ENCODE data around the gene OR5AU1. TPM values are rescaled to one million over a fixed set of nuclear protein-coding genes. Genes with fewer than 3 reads are reported as not detected.
"Not testable (repeated sequence)": the region's sequence is repeated elsewhere in the genome, so short reads cannot be mapped to it uniquely, and the experiment has no call there.

Gene OR5AU1
- total RNA-seq, 2 experiments from 2014 or later = 0.07 TPM; not detected in 1

GRCh38 chr14:21163871-21164291, 8.0 kb upstream of the OR5AU1 start:
- peaks cover 5% of the 10 kb centered on the region for H3K27me3 Mint-ChIP-seq
- CTCF ChIA-PET = no interaction called here
- no peak overlapping the region for H3K27ac Mint-ChIP-seq
- H3K9me3 Mint-ChIP-seq = no peaks in the 10 kb centered on the region
- no peaks in the 10 kb centered on the region for H3K4me1 Mint-ChIP-seq (ENCODE audit: low read depth)
- intact Hi-C loops (cut with micrococcal nuclease) = no loop called here
- no peak overlapping the region for H3K4me3 Mint-ChIP-seq
- ATAC-seq = no peak
- POLR2A ChIA-PET = no interaction called here
- no peaks in the 10 kb centered on the region for H3K36me3 Mint-ChIP-seq (ENCODE audit: low read depth)
- TF ChIP-seq, protein P1, sequence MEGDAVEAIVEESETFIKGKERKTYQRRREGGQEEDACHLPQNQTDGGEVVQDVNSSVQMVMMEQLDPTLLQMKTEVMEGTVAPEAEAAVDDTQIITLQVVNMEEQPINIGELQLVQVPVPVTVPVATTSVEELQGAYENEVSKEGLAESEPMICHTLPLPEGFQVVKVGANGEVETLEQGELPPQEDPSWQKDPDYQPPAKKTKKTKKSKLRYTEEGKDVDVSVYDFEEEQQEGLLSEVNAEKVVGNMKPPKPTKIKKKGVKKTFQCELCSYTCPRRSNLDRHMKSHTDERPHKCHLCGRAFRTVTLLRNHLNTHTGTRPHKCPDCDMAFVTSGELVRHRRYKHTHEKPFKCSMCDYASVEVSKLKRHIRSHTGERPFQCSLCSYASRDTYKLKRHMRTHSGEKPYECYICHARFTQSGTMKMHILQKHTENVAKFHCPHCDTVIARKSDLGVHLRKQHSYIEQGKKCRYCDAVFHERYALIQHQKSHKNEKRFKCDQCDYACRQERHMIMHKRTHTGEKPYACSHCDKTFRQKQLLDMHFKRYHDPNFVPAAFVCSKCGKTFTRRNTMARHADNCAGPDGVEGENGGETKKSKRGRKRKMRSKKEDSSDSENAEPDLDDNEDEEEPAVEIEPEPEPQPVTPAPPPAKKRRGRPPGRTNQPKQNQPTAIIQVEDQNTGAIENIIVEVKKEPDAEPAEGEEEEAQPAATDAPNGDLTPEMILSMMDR (IDR thresholded peaks at IDR 0.05) = no peak
- no peak for DNase-seq

- CTCF ChIA-PET = interaction anchor here (1.6 kb wide), 1 partner anchor 26 kb away, joined by 4 read pairs; no protein-coding TSS in a partner anchor
- DNase-seq (no peak), ATAC-seq (no peak)
- Mint-ChIP-seq H3K27me3 (peaks cover 7% of the 10 kb centered on the region), H3K4me1 (ENCODE audit: low read depth) (no peaks in the 10 kb centered on the region), H3K36me3 (ENCODE audit: low read depth) (no peaks in the 10 kb centered on the region), H3K27ac (no peak overlapping the region), H3K4me3 (no peak overlapping the region), H3K9me3 (no peaks in the 10 kb centered on the region)
- TF ChIP-seq, protein P1 (IDR thresholded peaks at IDR 0.05) = no peak
- POLR2A ChIA-PET = no interaction called here
- intact Hi-C loops (cut with micrococcal nuclease) = no loop called here
Measured at GRCh38 chr14:21162081-21162480, 6.2 kb upstream of the OR5AU1 start.

- no peaks in the 10 kb centered on the region for H3K9me3 Mint-ChIP-seq
- no peaks in the 10 kb centered on the region for H3K36me3 Mint-ChIP-seq (ENCODE audit: low read depth)
- ChIA-PET POLR2A (no interaction called here), CTCF (no interaction called here)
- ATAC-seq = no peak
- no peak for DNase-seq
- no peak overlapping the region for H3K27ac Mint-ChIP-seq
- no peak overlapping the region for H3K4me3 Mint-ChIP-seq
- TF ChIP-seq, protein P1 (IDR thresholded peaks at IDR 0.05) = no peak
- no peaks in the 10 kb centered on the region for H3K4me1 Mint-ChIP-seq (ENCODE audit: low read depth)
- peaks cover 8% of the 10 kb centered on the region for H3K27me3 Mint-ChIP-seq
- intact Hi-C loops (cut with micrococcal nuclease) = no loop called here
Measured at GRCh38 chr14:21160061-21160610, 4.3 kb upstream of the OR5AU1 start.

- H3K4me1 Mint-ChIP-seq (ENCODE audit: low read depth); ATAC-seq; intact Hi-C loops (cut with micrococcal nuclease); H3K4me3 Mint-ChIP-seq; CTCF ChIA-PET; POLR2A ChIA-PET; H3K27me3 Mint-ChIP-seq; H3K9me3 Mint-ChIP-seq; H3K27ac Mint-ChIP-seq; DNase-seq; H3K36me3 Mint-ChIP-seq (ENCODE audit: low read depth): not testable (repeated sequence)
Measured at GRCh38 chr14:21158175-21158574, 2.3 kb upstream of the OR5AU1 start.

- ChIA-PET POLR2A (no interaction called here), CTCF (interaction anchor here (0.6 to 1.6 kb wide), 3 partner anchors 14 to 447 kb away, joined by 3 to 7 read pairs (median 4); no protein-coding TSS in a partner anchor)
- TF ChIP-seq, protein P1 (IDR thresholded peaks at IDR 0.05) = no peak
- ATAC-seq = no peak
- Mint-ChIP-seq H3K36me3 (ENCODE audit: low read depth) (peaks cover 2% of the 10 kb centered on the region), H3K27me3 (no peaks in the 10 kb centered on the region), H3K27ac (no peak overlapping the region), H3K9me3 (peaks cover 12% of the 10 kb centered on the region), H3K4me1 (ENCODE audit: low read depth) (no peaks in the 10 kb centered on the region), H3K4me3 (no peak overlapping the region)
- no peak for DNase-seq
- intact Hi-C loops (cut with micrococcal nuclease) = no loop called here
Measured at GRCh38 chr14:21149641-21150367, 6.1 kb downstream of the OR5AU1 start.

Measured in activated CD8-positive, alpha-beta T cell treated with anti-CD3 and anti-CD28 coated beads for 36 hours (primary cell).